MM.1S (cell line): ENCODE measurements around the gene WDFY4.

Experiments
- DNase-seq: peaks from one replicate; pipeline ENCODE4 v3.0.0-alpha.2; 2015
- H2AFZ ChIP-seq: fragments of 300-600 bp; sonication (generic); 2 replicates; pipeline ENCODE4 v1.6.0; 2016; ENCODE audit warnings: antibody characterized with exemption, low read length
- H3F3A ChIP-seq: fragments of 300-600 bp; sonication (generic); 2 replicates; pipeline ENCODE4 v1.6.1; 2016; ENCODE audit warnings: mild to moderate bottlenecking, antibody characterized with exemption, low read length, moderate library complexity, mixed read lengths; ENCODE audit not compliant: insufficient read depth
- H3K27ac ChIP-seq: fragments of 300-600 bp; sonication (generic); 2 replicates; pipeline ENCODE4 v1.5.1; 2016; ENCODE audit warnings: mild to moderate bottlenecking, low read length
- H3K27me3 ChIP-seq: fragments of 300-600 bp; sonication (generic); replicated peaks from 2 replicates; pipeline ENCODE4 v1.6.0; 2016; ENCODE audit warnings: low read length; ENCODE audit not compliant: insufficient read depth
- H3K36me3 ChIP-seq: fragments of 300-600 bp; sonication (generic); replicated peaks from 2 replicates; pipeline ENCODE4 v1.6.1; 2016; ENCODE audit warnings: mild to moderate bottlenecking, low read length, mixed read lengths; ENCODE audit not compliant: insufficient read depth
- H3K4me1 ChIP-seq: fragments of 300-600 bp; sonication (generic); 2 replicates; pipeline ENCODE4 v1.6.1; 2016; ENCODE audit warnings: low read length, mixed read lengths
- H3K4me2 ChIP-seq: fragments of 300-600 bp; sonication (generic); 2 replicates; pipeline ENCODE4 v1.6.0; 2016; ENCODE audit warnings: low read depth, low read length
- H3K4me3 ChIP-seq: fragments of 300-600 bp; sonication (generic); 2 replicates; pipeline ENCODE4 v1.5.1; 2016; ENCODE audit warnings: low read length, mixed read lengths
- H3K79me2 ChIP-seq: fragments of 300-600 bp; sonication (generic); 2 replicates; pipeline ENCODE4 v1.6.1; 2016; ENCODE audit warnings: mixed run types, low read length, mixed read lengths
- H3K9ac ChIP-seq: fragments of 300-600 bp; sonication (generic); 2 replicates; pipeline ENCODE4 v1.6.1; 2016; ENCODE audit warnings: low read length, mixed read lengths
- H3K9me2 ChIP-seq: fragments of 300-600 bp; sonication (generic); replicated peaks from 2 replicates; pipeline ENCODE4 v1.6.1; 2016; ENCODE audit warnings: mild to moderate bottlenecking, low read length, mixed read lengths; ENCODE audit not compliant: insufficient read depth
- H3K9me3 ChIP-seq: fragments of 300-600 bp; sonication (generic); replicated peaks from 2 replicates; pipeline ENCODE4 v1.6.1; 2016; ENCODE audit warnings: mild to moderate bottlenecking, low read length, mixed read lengths; ENCODE audit not compliant: insufficient read depth
- H4K20me1 ChIP-seq: fragments of 300-600 bp; sonication (generic); 2 replicates; pipeline ENCODE4 v1.6.1; 2016; ENCODE audit warnings: mild to moderate bottlenecking, low read length, moderate library complexity, mixed read lengths; ENCODE audit not compliant: insufficient read depth
- CTCF ChIP-seq: fragments of 300-600 bp; sonication (generic); IDR thresholded peaks from 2 replicates; pipeline ENCODE4 v1.5.1; 2016; ENCODE audit warnings: antibody characterized with exemption, low read length, mixed read lengths
- EZH2 ChIP-seq: fragments of 300-600 bp; sonication (generic); optimal IDR thresholded peaks from 2 replicates; pipeline ENCODE3; 2017; ENCODE audit warnings: low read depth, mild to moderate bottlenecking, antibody characterized with exemption, low read length, mixed read lengths
- EZH2phosphoT487 ChIP-seq: fragments of 300-600 bp; sonication (generic); IDR thresholded peaks from 2 replicates; pipeline ENCODE4 v1.6.1; 2018; ENCODE audit warnings: antibody characterized with exemption, low read length

Gene WDFY4

GRCh38 chr10:48776528-48776927 lies 91.9 kb downstream of the WDFY4 start:
- Histone ChIP-seq H4K20me1 (no peaks in the 10 kb centered on the region), H3K79me2 (no peaks in the 10 kb centered on the region), H3K27me3 (no peaks in the 10 kb centered on the region), H3K4me1 (no peaks in the 10 kb centered on the region), H3K36me3 (no peaks in the 10 kb centered on the region), H3F3A (no peaks in the 10 kb centered on the region), H3K4me3 (no peak overlapping the region), H3K4me2 (no peak overlapping the region), H3K9ac (no peak overlapping the region), H3K9me2 (no peaks in the 10 kb centered on the region), H2AFZ (no peak overlapping the region), H3K27ac (no peak overlapping the region), H3K9me3 (no peaks in the 10 kb centered on the region)
- no peak for DNase-seq
- no peak for TF ChIP-seq CTCF
- no peak for TF ChIP-seq EZH2

DNA sequence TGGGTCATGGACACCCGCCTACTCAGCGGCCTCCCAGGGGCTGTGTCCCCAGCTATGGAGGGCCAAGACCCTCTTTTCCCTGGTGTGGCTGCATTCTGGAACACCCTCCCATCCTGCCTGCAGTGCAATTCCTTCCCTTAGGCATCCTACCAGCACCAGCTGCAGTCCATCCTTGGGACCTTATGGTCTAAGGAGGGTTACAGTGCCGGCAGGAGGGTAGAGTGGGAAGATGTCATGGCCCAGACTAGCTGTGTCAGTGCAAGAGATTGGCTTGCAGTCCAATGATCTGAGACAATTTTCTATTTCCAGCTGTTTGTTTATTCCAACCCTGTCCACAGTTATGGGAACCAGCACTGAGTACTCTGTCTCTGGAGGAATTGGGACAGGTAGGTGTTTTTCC lies 92.4 kb downstream of the WDFY4 start:
- no peak overlapping the region for H3K27ac ChIP-seq
- no peak overlapping the region for H3K4me3 ChIP-seq
- no peaks in the 10 kb centered on the region for H4K20me1 ChIP-seq
- no peaks in the 10 kb centered on the region for H3K9me3 ChIP-seq
- no peak overlapping the region for H3K9ac ChIP-seq
- no peaks in the 10 kb centered on the region for H3F3A ChIP-seq
- no peaks in the 10 kb centered on the region for H3K27me3 ChIP-seq
- H2AFZ ChIP-seq, result no peak overlapping the region
- H3K9me2 ChIP-seq, result no peaks in the 10 kb centered on the region
- H3K4me1 ChIP-seq, result no peaks in the 10 kb centered on the region
- no peak for DNase-seq
- TF ChIP-seq CTCF (no peak), EZH2 (no peak), EZH2phosphoT487 (no peak)
- no peak overlapping the region for H3K4me2 ChIP-seq
- H3K36me3 ChIP-seq, result no peaks in the 10 kb centered on the region
- no peaks in the 10 kb centered on the region for H3K79me2 ChIP-seq

DNA sequence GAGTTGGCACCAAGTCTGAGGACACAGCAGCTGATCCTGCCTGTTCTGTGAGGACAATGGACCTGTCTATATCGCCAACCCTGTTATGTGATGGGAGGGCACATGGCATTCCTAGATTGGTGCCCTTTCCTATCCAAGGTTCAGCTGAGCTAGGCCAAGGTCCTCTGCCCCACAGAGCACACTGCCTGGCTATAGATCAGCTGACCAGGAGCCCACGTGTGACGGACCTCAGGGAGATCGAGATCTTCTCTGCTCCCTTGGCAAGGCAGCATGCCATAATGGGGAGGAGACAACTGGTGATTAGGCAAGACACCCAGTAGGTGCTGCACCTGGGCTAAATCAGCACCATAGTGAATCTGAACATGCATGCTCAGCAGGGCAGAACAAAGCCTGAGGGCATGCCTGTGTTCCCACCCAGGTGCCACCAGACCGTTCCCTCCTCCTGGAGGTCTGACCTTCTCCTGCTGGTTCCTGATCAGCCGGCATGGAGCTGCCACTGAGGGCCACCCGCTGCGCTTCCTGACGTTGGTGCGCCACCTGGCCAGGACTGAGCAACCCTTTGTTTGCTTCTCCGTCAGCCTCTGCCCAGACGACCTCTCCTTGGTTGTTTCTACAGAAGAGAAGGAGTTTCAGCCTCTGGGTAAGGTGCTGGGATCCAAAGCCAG lies 93.7 kb downstream of the WDFY4 start:
- Histone ChIP-seq H3K27ac (no peak overlapping the region), H3K4me3 (no peak overlapping the region), H3K9ac (no peak overlapping the region), H3K27me3 (no peaks in the 10 kb centered on the region), H3K9me2 (no peaks in the 10 kb centered on the region), H3K4me1 (no peaks in the 10 kb centered on the region), H2AFZ (no peak overlapping the region), H3K9me3 (no peaks in the 10 kb centered on the region), H4K20me1 (no peaks in the 10 kb centered on the region), H3K79me2 (no peaks in the 10 kb centered on the region), H3K4me2 (no peak overlapping the region), H3F3A (no peaks in the 10 kb centered on the region), H3K36me3 (no peaks in the 10 kb centered on the region)
- TF ChIP-seq CTCF (no peak), EZH2 (no peak), EZH2phosphoT487 (no peak)
- no peak for DNase-seq
